Glomerular endothelial cell (primary cell): ENCODE measurements around the gene PPP2CA. TPM values are rescaled to one million over a fixed set of nuclear protein-coding genes. Genes with fewer than 3 reads are reported as not detected.

Experiments
- DNase-seq: peaks from one replicate; pipeline ENCODE4 v3.0.0-alpha.2; 2011; ENCODE audit warnings: low read depth, low spot score; ENCODE audit errors: extremely low read depth
- total RNA-seq: library from RNA; depleted of rRNA; stranded (reverse); fragments of >200 nt; gene quantifications from 2 replicates; pipeline ENCODE4 v1.2.3, GENCODE V29; 2015

The PPP2CA gene
- total RNA-seq, 1 donor from 2014 or later, result 164 TPM

DNA sequence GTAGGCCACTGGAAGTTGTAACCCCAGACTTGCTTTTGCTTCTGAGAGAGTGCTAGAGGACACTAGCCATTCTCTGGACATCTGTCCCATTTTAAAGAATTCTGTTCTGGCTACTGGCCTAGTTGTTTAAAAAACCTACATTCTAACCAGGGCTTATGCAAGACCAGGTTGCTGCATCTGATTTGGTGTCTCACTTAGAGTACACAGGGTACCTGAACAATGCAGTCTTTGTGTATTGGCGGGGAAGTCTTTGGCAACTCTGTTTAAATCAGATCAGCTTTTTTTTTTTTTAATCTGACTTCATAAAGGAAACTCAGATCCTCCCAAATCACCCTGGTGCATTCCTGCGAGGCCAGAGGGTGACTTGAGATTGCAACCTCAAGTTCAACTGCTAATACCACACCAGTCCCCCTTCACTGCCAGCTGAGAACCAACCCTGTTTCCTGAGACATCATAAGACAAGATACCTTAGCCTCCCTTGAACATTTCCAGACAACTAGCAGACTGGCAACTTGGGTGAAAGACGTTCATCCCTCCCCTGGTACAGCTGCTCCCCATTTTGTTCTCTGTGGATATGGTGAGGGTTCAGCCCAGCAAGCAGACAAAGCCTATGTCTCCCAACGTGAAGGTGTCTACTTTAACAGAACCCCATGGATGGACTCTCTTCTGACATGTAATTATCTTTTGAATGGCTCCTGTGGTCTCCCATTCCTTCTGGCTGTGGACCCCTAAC is 76.1 kb downstream of the PPP2CA start:
- DNase-seq, result no peak

DNA sequence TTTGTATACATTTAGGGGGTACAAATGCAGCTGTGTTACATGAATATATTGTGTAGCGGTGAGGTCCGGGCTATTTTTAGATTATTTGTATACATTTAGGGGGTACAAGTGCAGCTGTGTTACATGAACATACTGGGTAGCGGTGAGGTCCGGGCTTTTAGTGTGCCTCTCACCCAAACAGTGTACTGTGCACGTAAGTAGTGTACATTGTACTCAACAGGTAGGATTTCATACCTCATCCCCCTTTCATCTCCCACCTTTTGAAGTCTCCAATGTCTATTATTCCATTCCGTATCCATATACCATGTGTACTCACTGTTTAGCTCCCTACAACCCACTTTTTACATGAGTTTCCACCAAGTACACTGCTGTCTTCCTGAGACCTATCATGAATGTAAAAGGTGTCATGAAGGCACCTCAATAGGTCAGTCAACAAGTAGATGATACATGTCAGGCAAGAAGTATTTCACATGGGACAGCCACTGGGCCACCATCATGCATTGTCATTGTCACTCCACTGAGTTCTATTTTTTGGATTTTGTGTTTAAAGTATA is 76.8 kb downstream of the PPP2CA start:
- DNase-seq, result no peak

DNA sequence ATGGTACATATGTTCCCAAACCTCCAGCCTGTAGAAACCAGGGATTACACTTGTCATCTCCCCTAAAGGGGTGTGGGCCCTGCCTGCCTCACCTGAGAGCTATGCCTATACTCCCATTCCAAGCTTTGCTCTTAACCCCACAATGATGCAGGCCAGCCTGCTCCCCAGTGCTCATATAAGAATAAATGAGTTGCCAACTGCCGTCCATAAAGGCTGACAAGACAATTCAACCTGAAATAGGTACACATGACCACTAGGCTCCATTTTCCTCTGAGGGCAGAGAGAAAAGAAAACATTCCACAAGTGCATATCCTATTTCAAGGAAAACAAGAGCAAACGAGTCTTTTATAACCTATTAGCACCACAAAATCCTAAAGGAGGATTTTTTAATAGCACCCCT is 77.6 kb downstream of the PPP2CA start:
- DNase-seq, result no peak

DNA sequence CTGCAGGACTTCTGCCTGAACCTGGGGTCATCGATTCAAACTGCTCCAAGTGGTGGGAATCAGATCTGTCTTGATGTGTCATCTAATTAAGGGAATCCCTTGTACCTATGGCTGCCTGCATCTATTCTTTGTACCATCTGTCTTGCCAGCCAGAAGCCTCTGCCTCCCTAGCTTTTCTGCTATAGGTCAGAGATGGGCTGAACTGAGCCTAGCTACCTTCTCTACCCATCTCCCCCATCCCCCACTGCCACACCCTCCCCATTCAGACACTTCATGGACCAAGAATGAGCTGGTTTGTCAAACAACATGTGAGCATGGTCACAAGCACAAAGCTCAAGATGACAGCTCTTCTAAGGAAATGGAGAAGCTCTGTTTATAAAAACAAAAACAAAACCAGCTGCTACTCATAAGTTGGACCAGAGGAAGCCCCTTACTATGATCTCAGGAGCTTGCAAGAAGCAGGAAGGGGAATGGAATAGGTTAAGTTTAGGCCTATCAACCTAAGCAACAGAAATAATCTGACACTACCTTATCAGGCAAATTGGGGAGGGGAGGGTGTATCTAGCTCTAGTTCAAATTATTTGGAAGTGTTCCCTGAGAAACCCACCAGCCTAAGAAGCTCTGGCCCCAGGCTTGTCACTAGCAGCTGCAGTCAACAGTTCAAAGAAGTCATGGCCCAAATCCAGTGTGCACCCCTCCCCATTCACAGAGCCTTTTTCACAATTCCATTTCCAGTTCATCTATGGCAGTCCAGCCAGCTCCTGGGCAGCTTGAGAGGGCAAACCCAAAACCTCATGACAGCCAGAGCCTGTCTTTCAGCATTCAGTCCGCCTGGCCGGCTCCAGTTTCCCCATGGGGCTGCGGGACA is 79.0 kb downstream of the PPP2CA start:
- DNase-seq, result no peak

DNA sequence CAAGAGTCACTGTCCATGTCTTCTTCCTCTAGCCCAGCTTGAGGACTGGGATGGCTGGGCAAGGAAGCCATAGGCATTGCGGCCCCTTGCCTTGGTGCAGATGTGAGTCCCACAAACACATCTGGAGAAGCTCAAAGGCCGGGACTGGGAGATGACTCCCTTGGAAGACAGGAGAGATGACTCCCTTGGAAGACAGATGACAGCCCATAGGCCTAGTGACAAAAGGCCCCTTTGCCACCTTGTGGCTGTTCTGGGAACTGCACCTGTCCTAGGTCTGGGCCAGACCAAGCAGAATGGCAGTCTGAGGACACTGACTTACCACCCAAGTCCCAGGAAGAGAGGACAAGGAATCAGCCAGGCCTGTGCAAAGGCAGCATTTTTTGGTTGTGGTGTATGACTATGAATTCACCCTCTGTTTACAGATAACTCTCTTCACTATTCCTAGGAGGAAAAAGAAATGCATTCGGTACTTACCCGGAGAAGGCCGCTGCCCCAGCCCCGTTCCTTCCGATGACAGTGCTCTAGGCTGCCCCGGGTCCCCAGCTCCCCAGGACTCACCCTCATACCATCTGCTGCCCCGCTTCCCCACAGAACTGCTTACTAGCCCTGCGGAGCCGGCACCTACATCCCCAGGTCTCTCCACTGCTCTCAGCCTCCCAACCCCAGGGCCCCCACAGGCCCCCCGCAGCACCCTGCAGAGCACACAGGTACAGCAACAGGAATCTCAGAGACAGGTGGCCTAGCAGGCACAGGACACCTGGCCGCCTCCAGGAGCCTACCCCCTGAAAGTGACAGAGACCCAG is 79.9 kb downstream of the PPP2CA start:
- peak; percentile 34 for DNase-seq

DNA sequence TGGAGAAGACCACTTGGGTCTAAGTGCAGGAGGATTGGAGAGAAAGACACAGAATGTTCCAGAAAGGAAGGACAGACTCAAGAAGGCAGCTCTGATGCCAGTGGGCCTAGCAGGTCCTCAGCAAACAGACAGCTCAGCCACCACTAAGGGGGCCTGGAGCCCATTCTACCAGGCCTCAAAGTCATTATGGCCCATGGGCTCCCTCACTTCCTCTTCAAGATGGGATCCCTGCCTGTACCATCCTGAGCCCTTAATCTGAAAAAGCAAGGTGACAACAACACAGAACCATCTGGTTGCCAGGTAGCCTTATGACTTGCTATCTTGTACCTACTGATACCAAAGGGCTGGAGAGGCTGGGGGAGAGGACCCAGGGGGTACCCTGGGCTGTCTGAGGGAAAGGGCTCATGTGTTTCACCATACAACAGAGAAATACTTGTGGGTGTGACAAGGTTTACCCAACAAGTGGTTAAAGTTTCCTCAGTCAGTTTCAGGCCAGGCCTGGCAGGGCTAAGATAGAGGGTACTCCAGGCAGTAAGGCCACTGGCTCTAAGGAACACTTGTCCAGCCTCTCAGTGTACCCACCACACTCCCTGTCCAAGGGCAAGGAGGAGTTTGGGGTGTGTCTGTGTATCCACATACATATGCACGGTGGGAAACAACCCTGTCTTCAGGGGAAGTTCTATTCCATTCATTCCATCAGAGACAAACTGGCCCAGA is 80.7 kb downstream of the PPP2CA start:
- DNase-seq, result no peak

Other genes starting within 250 kb of the PPP2CA start
- 227 and 243 TPM in 2 replicates for gene VDAC1, start 221.1 kb downstream of the PPP2CA start, total RNA-seq
- gene TCF7, start 111.4 kb downstream of the PPP2CA start, total RNA-seq, result 1.3 and 1.6 TPM in 2 replicates
- gene SKP1, start 49.1 kb downstream of the PPP2CA start, total RNA-seq, result 219 and 285 TPM in 2 replicates
- 0.41 and 0.48 TPM in 2 replicates for gene CDKL3, start 141.1 kb upstream of the PPP2CA start, total RNA-seq
- gene UBE2B, start 145.5 kb upstream of the PPP2CA start, total RNA-seq, result 42.7 and 59.0 TPM in 2 replicates
- 24.5 and 25.7 TPM in 2 replicates for gene CDKN2AIPNL, start 185.8 kb upstream of the PPP2CA start, total RNA-seq